H1 (cell line): Measurements from ENCODE around the gene CDC45. TPM values are rescaled to one million over a fixed set of nuclear protein-coding genes. Genes with fewer than 3 reads are reported as not detected.
"Not testable (repeated sequence)": the region's sequence is repeated elsewhere in the genome, so short reads cannot be mapped to it uniquely, and the experiment has no call there.

ENCODE experiments used
- CTCF ChIA-PET: fragments of 300-600 bp; sonication (Branson Sonifier 250); formaldehyde crosslinking; loops from one replicate; lab custom pipeline; 2021; ENCODE audit not compliant: partially characterized antibody; lab: Charles Lee
- POLR2A ChIA-PET: fragments of 300-600 bp; sonication (Branson Sonifier 250); formaldehyde crosslinking; loops from one replicate; lab custom pipeline; 2021; ENCODE audit warnings: inconsistent platforms; ENCODE audit not compliant: partially characterized antibody; lab: Charles Lee
- DNase-seq, 2 experiments: peaks; one replicate each; pipeline versions ENCODE4 v3.0.0 to v3.0.0-alpha.2; 2010 to 2022; ENCODE audit warnings: low spot score in 2 of 2, low read depth in 1 of 2, mixed read lengths in 1 of 2
- FAIRE-seq: peaks from 2 replicates; lab custom pipeline; 2011; peaks lifted over from hg19 to GRCh38; lab: Jason Lieb, UNC
- H2AFZ ChIP-seq: 2 replicates; pipeline ENCODE4 v1.8.1; 2012; ENCODE audit warnings: low read length, inconsistent platforms
- H2AK5ac ChIP-seq: 2 replicates; pipeline ENCODE4 v1.6.1; 2013; ENCODE audit warnings: low read depth, low read length
- H2BK120ac ChIP-seq: replicated peaks from 2 replicates; pipeline ENCODE3; 2013; ENCODE audit warnings: low read depth, low read length, inconsistent platforms
- H2BK12ac ChIP-seq: 2 replicates; pipeline ENCODE4 v1.6.1; 2013; ENCODE audit warnings: low read depth, low read length
- H2BK15ac ChIP-seq: 2 replicates; pipeline ENCODE4 v1.6.1; 2013; ENCODE audit warnings: low read length
- H2BK20ac ChIP-seq: 2 replicates; pipeline ENCODE4 v1.6.1; 2013; ENCODE audit warnings: low read length
- H2BK5ac ChIP-seq: 2 replicates; pipeline ENCODE4 v1.6.1; 2013; ENCODE audit warnings: low read depth, low read length
- H3K14ac ChIP-seq: 2 replicates; pipeline ENCODE4 v1.6.1; 2013; ENCODE audit warnings: inconsistent platforms; ENCODE audit not compliant: insufficient read length
- H3K18ac ChIP-seq: 2 replicates; pipeline ENCODE4 v1.6.1; 2013; ENCODE audit warnings: low read length; ENCODE audit errors: extremely low read depth
- H3K23ac ChIP-seq: 2 replicates; pipeline ENCODE4 v1.6.1; 2013; ENCODE audit warnings: inconsistent platforms; ENCODE audit not compliant: insufficient read length
- H3K23me2 ChIP-seq: 2 replicates; pipeline ENCODE4 v1.6.1; 2013; ENCODE audit warnings: low read depth, low read length
- H3K27ac ChIP-seq: 2 replicates; pipeline ENCODE4 v1.6.1; 2011; ENCODE audit warnings: low read depth, low read length, inconsistent platforms
- H3K27me3 ChIP-seq, 4 experiments: replicated peaks in 1 of 4; 1 replicate in 1 of 4; 2 replicates in 3 of 4; pipeline versions ENCODE4 v1.6.1 to v1.8.1; 2011 to 2013; ENCODE audit warnings: low read length in 3 of 4, mild to moderate bottlenecking in 3 of 4, inconsistent platforms in 2 of 4, mixed read lengths in 2 of 4, moderate library complexity in 1 of 4; ENCODE audit not compliant: control insufficient read depth in 3 of 4, insufficient read depth in 3 of 4; ENCODE audit errors: extremely low read depth in 1 of 4
- H3K36me3 ChIP-seq, 4 experiments: 2 replicates each; pipeline versions ENCODE4 v1.6.1 to v1.8.1; 2011 to 2013; ENCODE audit warnings: mild to moderate bottlenecking in 4 of 4, low read length in 3 of 4, moderate library complexity in 2 of 4, control low read depth in 1 of 4, inconsistent platforms in 1 of 4; ENCODE audit not compliant: insufficient read depth in 4 of 4, control insufficient read depth in 2 of 4
- H3K4ac ChIP-seq: replicated peaks from 2 replicates; pipeline ENCODE3; 2013; ENCODE audit warnings: low read length, low read depth, mixed read lengths, inconsistent platforms; ENCODE audit not compliant: insufficient read length
- H3K4me1 ChIP-seq, 4 experiments: replicated peaks in 1 of 4; 1 replicate in 1 of 4; 2 replicates in 3 of 4; pipeline versions ENCODE4 v1.6.1 to v1.8.1; 2011 to 2013; ENCODE audit warnings: low read length in 3 of 4, inconsistent platforms in 2 of 4, mixed read lengths in 1 of 4; ENCODE audit not compliant: insufficient read depth in 4 of 4, control insufficient read depth in 3 of 4
- H3K4me2 ChIP-seq, 2 experiments: 2 replicates each; pipeline versions ENCODE4 v1.6.1 to v1.8.1; 2011 to 2013; ENCODE audit warnings: low read depth in 2 of 2, low read length in 2 of 2, control low read depth in 1 of 2, inconsistent platforms in 1 of 2, mild to moderate bottlenecking in 1 of 2; ENCODE audit not compliant: insufficient read depth in 1 of 2
- H3K4me3 ChIP-seq, 4 experiments: fragments of 200-600, 300-600 bp in 1 of 4; sonication (generic), shearing (Covaris generic), sonication (Bioruptor Twin) in 1 of 4; 2 replicates each; pipeline versions ENCODE4 v1.5.1 to v1.8.1; 2011 to 2016; ENCODE audit warnings: low read length in 4 of 4, low read depth in 3 of 4, control low read depth in 2 of 4, inconsistent platforms in 2 of 4, mild to moderate bottlenecking in 2 of 4, mixed read lengths in 1 of 4, moderate library complexity in 1 of 4; ENCODE audit not compliant: insufficient read depth in 2 of 4; ENCODE audit errors: extremely low read depth in 1 of 4
- H3K56ac ChIP-seq: replicated peaks from 2 replicates; pipeline ENCODE3; 2013; ENCODE audit warnings: low read depth, mild to moderate bottlenecking, mixed read lengths, low read length, inconsistent platforms; ENCODE audit not compliant: insufficient read length
- H3K79me1 ChIP-seq: 2 replicates; pipeline ENCODE4 v1.6.1; 2013; ENCODE audit warnings: low read depth, low read length, control low read depth
- H3K79me2 ChIP-seq, 2 experiments: 2 replicates each; pipeline versions ENCODE4 v1.6.1 to v1.8.1; 2012 to 2013; ENCODE audit warnings: low read length in 2 of 2, mild to moderate bottlenecking in 2 of 2, inconsistent platforms in 1 of 2; ENCODE audit not compliant: insufficient read depth in 2 of 2, control insufficient read depth in 1 of 2
- H3K9ac ChIP-seq, 4 experiments: replicated peaks in 1 of 4; 1 replicate in 1 of 4; 2 replicates in 3 of 4; pipeline versions ENCODE4 v1.6.1 to v1.8.1; 2011 to 2013; ENCODE audit warnings: low read depth in 3 of 4, low read length in 3 of 4, control low read depth in 2 of 4, mild to moderate bottlenecking in 2 of 4, moderate library complexity in 2 of 4, inconsistent platforms in 1 of 4; ENCODE audit errors: extremely low read depth in 1 of 4
- H3K9me3 ChIP-seq, 2 experiments: 2 replicates each; pipeline versions ENCODE4 v1.6.1 to v1.8.1; 2012 to 2013; ENCODE audit warnings: mild to moderate bottlenecking in 2 of 2, moderate library complexity in 2 of 2, control low read depth in 1 of 2, inconsistent platforms in 1 of 2, low read depth in 1 of 2, low read length in 1 of 2, mixed read lengths in 1 of 2; ENCODE audit not compliant: insufficient read depth in 2 of 2
- H4K20me1 ChIP-seq, 2 experiments: replicated peaks in 1 of 2; 2 replicates each; pipeline versions ENCODE3 to v1.8.1; 2011 to 2013; ENCODE audit warnings: inconsistent platforms in 2 of 2, low read length in 2 of 2, mild to moderate bottlenecking in 1 of 2; ENCODE audit not compliant: insufficient read depth in 2 of 2, control insufficient read depth in 1 of 2
- H4K5ac ChIP-seq: 2 replicates; pipeline ENCODE4 v1.6.1; 2013; ENCODE audit warnings: low read length, low read depth, mixed read lengths, inconsistent platforms; ENCODE audit not compliant: insufficient read length
- H4K8ac ChIP-seq: 2 replicates; pipeline ENCODE4 v1.8.0; 2013; ENCODE audit warnings: mild to moderate bottlenecking, moderate library complexity, low read length, inconsistent platforms; ENCODE audit not compliant: insufficient read depth; ENCODE audit errors: extremely low read depth
- H4K91ac ChIP-seq: replicated peaks from 2 replicates; pipeline ENCODE3; 2013; ENCODE audit warnings: low read length, mixed read lengths, inconsistent platforms; ENCODE audit not compliant: insufficient read length
- WGBS, 2 experiments: shearing (Covaris generic) in 1 of 2; methylation state at CpG; one replicate each; pipeline versions ENCODE4 v1.1.6 to v1.1.7; 2013 to 2015; ENCODE audit warnings: low lambda C conversion rate in 2 of 2, mixed read lengths in 2 of 2, inconsistent platforms in 1 of 2, low coverage in 1 of 2, missing lambda C conversion rate in 1 of 2; ENCODE audit not compliant: insufficient replicate concordance in 2 of 2, insufficient coverage in 1 of 2, insufficient read length in 1 of 2; ENCODE audit errors: extremely low coverage in 1 of 2, missing lambda C conversion rate in 1 of 2; 5-methylcytosine and 5-hydroxymethylcytosine counted together
- polyA plus RNA-seq, 7 experiments: library from polyadenylated mRNA; depleted of rRNA in 3 of 7; stranded (reverse) in 5 of 7; unstranded in 2 of 7; fragments of >200 nt in 5 of 7; fragments of 200-250 nt in 2 of 7; gene quantifications; 1 replicate in 5 of 7; 2 replicates in 1 of 7; 4 replicates in 1 of 7; pipeline versions ENCODE4 v1.2.1 to v1.2.3, GENCODE V29; 2011 to 2013; ENCODE audit warnings: missing spikeins in 2 of 7, mixed read lengths in 2 of 7
- total RNA-seq: library from RNA; stranded (reverse); fragmentation: NEBNext Ultra II Directional; extraction: Animal tissue kit (Norgen Biotek cat#: 25700); gene quantifications from 2 replicates; pipeline ENCODE4 v1.2.1, GENCODE V29; 2021

Gene CDC45
- total and polyA plus RNA-seq, 2 of the 8 experiments (the other 6 are each of a cell fraction or from before 2014, with no cell fraction given), result 31.9 to 37.7 TPM

DNA sequence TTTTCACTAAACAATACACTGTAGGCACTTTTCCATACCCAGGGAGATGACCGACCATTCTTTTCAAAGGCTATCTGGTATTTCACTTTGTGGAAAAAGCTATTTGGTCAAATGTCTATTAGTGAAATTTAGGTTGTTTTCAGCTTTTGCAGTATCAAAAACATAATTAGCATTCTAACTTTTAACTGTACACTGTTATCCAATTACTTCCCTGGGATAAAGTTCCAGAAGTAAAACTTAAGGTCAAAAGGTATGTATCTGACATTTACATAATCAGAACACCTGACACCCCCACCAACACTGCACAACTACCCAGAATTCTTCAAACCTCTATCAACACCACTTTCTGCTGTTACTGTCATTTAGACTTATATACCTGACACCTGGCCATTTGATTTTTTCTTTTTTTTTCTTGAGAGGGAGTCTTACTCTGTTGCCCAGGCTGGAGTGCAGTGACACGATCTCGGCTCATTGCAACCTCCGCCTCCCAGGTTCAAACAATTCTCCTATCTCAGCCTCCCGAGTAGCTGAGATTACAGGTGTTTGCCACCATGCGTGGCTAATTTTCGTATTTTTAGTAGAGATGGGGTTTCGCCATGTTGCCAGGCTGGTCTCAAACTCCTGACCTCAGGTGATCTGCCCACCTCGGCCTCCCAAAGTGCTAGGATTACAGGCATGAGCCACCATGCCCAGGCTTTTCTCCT, 34.3 kb upstream of the CDC45 start:
- FAIRE-seq, H2AFZ ChIP-seq, H4K5ac ChIP-seq: not testable (repeated sequence)

More for the DNA sequence above, 34.3 kb upstream of the CDC45 start:
- not testable (repeated sequence) for H2BK20ac ChIP-seq, H3K4me1 ChIP-seq, H3K14ac ChIP-seq, H2BK120ac ChIP-seq, H3K9ac ChIP-seq, DNase-seq, H2AK5ac ChIP-seq, H2BK5ac ChIP-seq, H2BK15ac ChIP-seq, H3K27me3 ChIP-seq, H3K56ac ChIP-seq, H2BK12ac ChIP-seq, H3K18ac ChIP-seq, H3K4me2 ChIP-seq, H4K8ac ChIP-seq, H3K4me3 ChIP-seq, H3K23me2 ChIP-seq, H3K36me3 ChIP-seq, H3K27ac ChIP-seq, H4K91ac ChIP-seq, H3K4ac ChIP-seq, H3K79me1 ChIP-seq, H3K23ac ChIP-seq, H3K9me3 ChIP-seq
- CTCF ChIA-PET, result interaction anchor here (0.6 to 1.5 kb wide), 2 partner anchors 28 to 141 kb away, joined by 3 to 5 read pairs; no protein-coding TSS in a partner anchor
- POLR2A ChIA-PET, result interaction anchor here (1.1 to 6.7 kb wide), 5 partner anchors 8 to 34 kb away, joined by 3 to 127 read pairs (median 7); partner anchors contain the start of genes CDC45, HIRA and MRPL40
- WGBS, 2 experiments, result 90% methylated on average over 7 of the region's 9 CpGs; no CpG with 5 or more reads in 1 of the 2 experiments
- Histone ChIP-seq H4K20me1 (peaks cover 21 to 42% of the 10 kb centered on the region in 2 experiments), H3K79me2 (peaks cover 3 to 37% of the 10 kb centered on the region in 2 experiments; a peak in 3 of 4 replicates)
